GM12892 (cell line): ENCODE measurements around the gene SPDEF.

Source experiments
- POLR2A ChIP-seq: IDR thresholded peaks from 2 replicates; pipeline ENCODE4 v1.6.1; 2011; ENCODE audit warnings: low read depth, low read length, control low read depth
- POLR2AphosphoS5 ChIP-seq: IDR thresholded peaks from 2 replicates; pipeline ENCODE4 v1.6.1; 2011; ENCODE audit warnings: low read depth, low read length, control low read depth
- TAF1 ChIP-seq: IDR thresholded peaks from 2 replicates; pipeline ENCODE4 v1.6.1; 2011; ENCODE audit warnings: low read depth, mild to moderate bottlenecking, control low read depth, low read length, borderline replicate concordance

- TF ChIP-seq POLR2AphosphoS5 (no peak), TAF1 (no peak), POLR2A (no peak)
Measured at GRCh38 chr6:34512738-34513115, 43.4 kb downstream of the SPDEF start.
